HG03439 (cell line): ENCODE results near the gene KIF12.

ENCODE experiments used
- ATAC-seq: cut with Tn5 transposase; IDR thresholded peaks from one replicate; pipeline ENCODE4 v1.9.1; 2021; ENCODE audit warnings: mild to moderate bottlenecking, moderate library complexity; ENCODE audit not compliant: unreplicated experiment

The KIF12 gene

DNA sequence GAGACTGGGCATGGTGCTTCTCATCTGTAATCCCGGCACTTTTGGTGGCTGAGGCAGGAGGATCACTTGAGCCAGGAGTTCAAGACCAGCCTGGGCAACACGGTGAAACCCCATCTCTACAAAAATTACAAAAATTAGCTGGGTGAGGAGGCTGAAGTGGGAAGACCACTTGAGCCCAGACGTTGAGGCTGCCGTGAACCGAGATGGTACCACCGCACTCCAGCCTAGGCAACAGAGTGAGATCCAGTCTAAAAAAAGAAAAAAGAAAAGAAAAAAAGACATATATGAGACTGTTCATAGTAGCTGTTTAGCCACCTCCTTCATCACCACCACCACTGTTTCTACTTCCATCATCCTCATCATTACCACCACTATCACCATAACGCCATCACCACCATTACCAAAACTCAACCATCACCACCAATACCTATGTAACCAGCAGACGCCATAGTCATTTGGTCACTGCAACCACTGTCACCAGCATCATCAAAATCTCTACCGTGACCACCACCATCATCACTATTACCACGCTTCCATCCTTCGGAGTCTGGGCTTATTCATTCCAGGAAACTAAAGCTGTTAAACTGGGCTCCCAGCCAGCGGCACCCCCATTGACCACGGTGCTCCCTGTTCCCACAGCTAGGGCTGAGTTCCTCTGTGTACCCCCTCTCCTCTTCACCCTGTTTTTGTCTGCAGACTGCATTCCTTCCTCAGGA lies 8.4 kb upstream of the KIF12 start:
- ATAC-seq = no peak

DNA sequence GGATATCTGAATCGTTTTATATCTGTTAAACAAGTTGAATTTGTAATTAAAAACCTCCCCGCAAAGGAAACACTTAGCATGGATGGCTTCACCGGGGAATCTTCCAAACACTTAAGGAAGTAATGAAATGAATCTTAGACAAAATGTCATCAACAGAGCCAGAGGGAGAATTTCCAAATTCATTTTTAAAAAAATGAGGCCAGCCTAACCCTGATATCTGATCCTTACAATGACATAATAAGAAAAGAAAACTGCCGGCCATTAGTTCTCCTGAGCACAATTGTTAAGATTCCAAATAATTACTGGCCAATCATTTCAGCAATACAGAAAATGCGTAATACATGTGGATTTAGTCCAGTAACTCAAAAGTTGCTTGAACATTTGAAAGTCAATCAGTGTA lies 6.1 kb upstream of the KIF12 start:
- ATAC-seq = no peak

DNA sequence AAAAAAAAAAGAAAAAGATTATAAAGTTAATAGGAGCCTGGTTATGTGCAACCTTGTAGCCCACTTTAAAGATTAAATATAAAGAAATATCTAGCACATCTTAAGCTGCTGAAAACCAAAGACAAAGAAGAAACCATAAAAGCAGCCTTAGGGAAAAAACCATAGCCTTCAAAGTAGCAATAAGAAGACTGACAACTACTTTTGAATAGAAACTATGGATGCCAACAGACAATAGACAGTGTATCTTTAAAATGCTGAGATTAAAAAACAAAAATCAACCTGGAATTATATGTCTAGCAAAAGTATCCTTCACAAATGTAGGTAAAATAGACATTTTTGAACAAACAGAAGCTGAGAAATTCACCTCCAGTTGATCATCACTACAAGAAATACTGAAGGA lies 3.4 kb upstream of the KIF12 start:
- no peak for ATAC-seq

- no peak for ATAC-seq
Measured at GRCh38 chr9:114100536-114100935, 1.4 kb upstream of the KIF12 start.

DNA sequence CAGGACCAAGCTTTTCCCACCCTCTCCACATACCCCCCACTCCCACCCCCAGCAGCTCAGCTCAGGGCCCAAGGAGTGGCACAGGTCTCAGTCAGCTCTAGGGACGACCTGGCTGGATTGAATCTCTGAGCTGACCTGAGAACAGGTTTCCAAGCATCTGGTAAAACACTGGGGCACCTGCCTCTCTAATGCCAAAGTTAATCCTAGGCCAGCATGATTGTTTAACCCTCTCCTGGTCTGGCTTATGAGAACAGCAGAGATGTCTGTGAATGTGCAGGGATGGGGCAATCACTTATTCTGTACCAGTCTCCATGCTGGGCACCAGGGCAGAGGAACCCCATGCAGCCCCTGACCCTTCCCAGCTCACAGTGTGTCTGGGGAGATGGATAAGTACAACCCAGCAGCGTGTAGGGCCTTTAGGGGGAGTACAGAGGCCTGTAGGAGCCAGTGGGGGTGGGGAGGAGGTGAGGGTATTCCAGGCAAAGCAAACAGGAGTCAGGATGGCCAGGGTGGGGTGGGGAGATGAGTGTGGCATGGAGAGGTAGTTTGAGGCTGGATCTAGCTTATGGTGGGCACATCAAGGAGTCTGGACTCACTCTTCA lies 678 bp upstream of the KIF12 start:
- no peak for ATAC-seq

DNA sequence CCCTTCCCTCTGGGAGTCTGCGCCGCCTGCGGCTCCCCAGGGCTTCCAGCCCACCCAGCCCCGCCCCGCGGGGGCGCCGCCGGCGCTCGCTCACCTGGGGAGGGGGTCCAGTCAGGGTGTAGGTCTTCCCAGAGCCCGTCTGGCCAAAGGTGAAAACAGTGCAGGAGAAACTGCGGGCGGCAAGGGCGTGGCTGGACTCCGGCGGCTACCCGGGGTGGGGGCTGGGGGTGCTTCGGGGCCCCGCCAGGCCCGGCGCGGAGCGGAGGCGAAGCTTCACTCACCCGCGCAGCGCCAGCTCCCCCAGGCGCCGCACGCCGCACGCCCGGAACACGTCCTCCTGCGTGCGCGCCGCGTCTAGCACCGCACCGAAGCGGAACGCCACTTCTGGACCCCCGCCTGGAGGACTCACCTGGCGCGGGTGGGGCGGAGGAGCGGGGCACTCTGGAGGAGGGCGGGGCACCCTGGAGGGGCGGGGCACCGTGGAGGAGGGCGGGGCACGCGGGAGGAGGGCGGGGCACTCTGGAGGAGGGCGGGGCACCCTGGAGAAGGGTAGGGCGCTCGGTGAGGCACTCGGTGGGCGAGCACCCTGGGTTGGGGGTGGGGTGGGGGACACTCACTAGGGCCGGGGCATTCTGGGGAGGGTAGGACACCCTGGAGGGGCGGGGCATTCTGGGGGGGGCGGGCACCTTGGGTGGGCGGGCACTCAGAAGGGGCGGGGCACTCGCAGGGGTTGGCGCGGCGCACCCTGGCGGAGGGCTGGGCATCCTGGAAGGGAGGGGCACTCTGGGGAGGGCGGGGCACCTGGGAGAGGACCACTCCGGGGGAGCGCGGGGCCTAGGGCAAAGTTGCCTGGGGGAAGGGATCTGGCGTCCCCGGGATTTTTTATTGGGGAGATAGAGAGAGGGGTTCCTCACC lies 814 bp downstream of the KIF12 start:
- no peak for ATAC-seq

GRCh38 chr9:114097613-114098020 lies 1.5 kb downstream of the KIF12 start:
- ATAC-seq = no peak

DNA sequence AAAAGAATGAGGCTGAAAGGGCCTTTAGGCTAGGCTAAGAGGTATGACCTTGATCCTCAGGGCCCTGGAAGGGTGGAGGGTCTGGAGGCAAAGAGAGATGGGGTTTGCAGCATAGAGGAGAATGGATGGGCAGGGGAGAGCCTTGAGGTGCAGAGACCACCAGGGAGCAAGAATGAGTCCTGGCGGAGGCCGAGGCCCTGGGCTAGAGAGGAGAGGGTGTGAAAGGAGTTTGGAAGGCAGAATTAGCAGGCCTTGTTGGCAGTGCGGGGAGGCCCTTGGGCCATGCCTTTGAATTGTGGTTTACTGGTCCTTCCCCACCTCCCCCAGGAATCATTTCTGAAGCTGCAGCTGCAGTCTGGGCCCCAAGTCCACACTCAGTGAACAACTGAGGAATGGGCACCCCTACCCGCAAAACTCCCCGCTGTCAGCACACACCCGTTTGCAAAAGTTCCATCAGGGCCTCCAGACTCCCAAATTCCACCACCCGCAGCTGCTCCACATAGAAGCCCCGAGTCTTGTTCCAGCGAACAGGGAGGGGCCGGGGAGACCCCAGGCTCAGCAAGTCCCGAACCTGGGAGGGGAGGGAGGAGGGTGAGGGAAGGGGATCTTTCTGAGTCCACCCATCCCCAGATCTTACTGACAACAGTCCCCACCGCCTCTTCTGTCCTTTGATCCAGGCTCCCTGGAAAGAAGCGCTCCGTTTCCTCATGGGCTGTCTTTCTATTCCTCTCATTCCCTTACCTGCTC lies 2.1 kb downstream of the KIF12 start:
- ATAC-seq = no peak

DNA sequence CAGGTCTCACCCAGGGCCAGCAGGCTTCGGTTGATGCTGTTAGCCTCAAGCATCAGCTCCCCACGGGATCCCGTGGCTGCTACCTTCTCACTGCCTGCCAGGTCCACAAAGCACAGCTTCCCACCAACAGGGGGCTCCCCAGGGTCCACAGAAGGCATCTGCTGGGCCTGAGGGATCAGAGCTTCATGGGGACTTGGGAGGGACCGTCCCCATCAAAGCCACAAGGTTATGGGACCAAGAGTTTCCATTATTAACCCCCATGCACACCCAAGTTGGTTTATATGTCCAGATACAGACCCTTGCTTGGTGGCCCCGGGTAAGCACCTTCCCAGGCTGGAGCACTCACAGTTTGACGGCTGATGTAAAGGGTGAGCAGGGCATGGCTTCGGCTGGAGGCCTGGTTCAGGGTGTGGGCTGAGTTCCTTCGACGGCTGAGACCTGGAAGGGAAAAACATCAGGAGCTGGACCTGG lies 3.0 kb downstream of the KIF12 start:
- no peak for ATAC-seq

GRCh38 chr9:114094971-114095370 lies 4.1 kb downstream of the KIF12 start:
- ATAC-seq = no peak

GRCh38 chr9:114093761-114094505 lies 5.2 kb downstream of the KIF12 start:
- no peak for ATAC-seq

GRCh38 chr9:114093031-114093471 lies 6.0 kb downstream of the KIF12 start:
- no peak for ATAC-seq

DNA sequence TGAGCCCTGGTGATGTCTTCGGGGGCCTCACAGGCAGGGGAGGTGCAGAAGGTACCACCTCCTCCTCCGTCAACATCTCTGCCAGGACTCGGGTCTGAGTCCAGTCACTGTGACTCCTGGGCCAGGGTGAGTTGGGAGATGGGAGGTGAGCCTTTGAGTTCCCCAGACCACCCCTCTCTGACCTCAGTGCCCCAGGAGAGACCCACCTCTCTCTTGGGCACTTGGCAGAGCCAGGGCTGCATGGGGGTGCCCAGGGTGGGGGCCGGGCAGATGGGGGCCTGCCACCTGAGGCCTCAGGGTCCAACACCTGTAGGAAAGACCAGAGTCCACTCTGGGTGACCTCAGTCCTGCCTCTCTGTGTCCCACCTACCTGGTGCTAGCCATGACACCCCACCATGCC lies 6.8 kb downstream of the KIF12 start:
- ATAC-seq = no peak

DNA sequence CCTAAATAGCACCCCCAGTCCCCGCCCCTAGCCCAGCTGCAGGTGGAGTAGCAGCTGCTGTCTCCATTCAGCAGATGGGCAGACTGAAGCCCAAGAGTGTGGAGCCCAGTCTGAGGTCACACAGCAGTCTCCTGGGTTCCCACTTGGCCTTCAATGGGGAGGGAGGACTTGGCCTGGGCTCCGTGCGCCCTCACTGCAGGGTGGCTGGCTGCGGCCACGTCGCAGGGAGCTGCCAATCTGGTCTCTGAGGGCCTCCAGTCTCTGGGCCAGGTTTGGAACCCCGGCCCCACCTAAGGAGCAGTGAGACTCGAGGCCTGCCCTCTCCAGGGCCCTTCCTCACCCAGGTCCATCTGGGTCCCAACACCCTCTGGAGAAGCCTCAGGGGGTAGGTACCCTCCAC lies 7.4 kb downstream of the KIF12 start:
- no peak for ATAC-seq

DNA sequence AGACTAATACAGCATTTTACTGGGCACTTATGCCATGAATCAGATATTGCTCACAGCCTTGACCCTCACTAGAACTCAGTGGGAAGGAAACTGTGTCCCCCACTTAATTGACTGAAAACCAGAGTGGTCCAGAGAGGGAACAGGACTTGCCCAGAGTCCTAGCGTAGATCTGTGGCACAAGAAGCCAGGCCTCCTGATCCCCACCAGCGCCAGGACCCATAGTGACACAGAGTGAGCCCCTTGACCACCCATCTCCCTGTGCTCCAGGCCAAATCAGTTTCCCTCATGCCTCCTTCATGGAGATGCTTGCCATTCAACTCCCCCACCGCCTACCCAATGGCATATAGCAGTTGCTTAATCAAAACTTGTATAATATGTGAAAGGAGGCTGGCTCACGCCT lies 8.3 kb downstream of the KIF12 start:
- ATAC-seq = no peak

DNA sequence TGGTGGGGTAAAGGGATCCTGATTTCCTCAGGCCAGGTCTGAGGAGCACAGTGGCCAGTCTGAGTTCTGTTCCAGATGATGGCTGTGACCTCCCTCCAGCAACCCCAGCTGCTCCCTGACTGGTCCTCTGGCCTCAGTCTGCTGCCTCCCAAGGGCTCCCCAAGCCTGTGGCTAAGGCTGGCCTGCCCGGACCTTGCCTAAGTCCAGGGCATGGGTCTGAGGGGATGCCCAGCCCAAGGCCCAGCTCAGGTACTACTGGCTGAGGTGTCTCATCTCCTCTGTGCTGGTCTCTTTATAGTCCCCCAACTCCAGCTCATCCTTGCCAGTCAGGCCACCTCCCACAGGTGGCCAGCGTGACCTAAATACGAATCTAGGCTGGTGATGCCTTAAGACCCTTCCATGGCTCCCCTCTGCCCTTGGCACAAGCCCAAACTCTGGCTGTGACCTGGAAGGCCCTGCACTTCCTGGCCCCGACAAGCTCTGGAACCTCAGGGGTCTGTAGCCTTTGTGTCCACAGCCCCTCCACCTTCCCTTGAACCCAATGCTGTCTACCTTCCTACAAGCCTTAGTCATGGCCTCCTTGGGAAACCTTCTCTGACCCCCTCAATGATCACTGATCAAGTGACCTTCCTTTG lies 9.8 kb downstream of the KIF12 start:
- no peak for ATAC-seq

GRCh38 chr9:114088571-114089170 lies 10.4 kb downstream of the KIF12 start:
- ATAC-seq = no peak

DNA sequence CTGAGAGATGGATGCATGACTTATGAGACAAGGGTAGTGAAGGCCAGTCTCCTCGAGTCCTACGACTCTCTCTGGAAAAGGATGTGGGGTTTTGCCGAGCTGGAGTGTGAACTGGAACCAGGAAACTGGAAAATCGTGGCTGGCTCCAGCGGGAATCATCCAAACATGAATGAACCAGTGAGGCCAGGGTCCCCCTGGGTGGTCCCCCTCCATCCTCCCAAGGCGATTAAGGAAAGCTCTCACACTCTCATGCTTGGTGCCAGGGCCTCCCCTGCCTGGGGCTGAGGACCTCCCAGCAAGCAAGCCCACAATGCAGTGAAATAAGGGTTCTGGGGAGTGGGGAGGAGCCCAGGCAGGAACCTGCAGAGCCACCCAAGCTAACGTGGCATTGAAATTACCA lies 11.4 kb downstream of the KIF12 start:
- ATAC-seq = no peak

- ATAC-seq = no peak
Measured at GRCh38 chr9:114086607-114087006, 12.5 kb downstream of the KIF12 start.
